HepG2 (cell line): ENCODE results near the gene IGLL1. TPM values are rescaled to one million over a fixed set of nuclear protein-coding genes. Genes with fewer than 3 reads are reported as not detected.

ENCODE experiments used
- MED8 ChIP-seq: sonication (generic); formaldehyde crosslinking; IDR thresholded peaks from 2 replicates; pipeline ENCODE4 v1.8.1; 2023; ENCODE audit warnings: mild to moderate bottlenecking, missing genetic modification reagents; ENCODE audit not compliant: insufficient replicate concordance
- RELA ChIP-seq: sonication (generic); formaldehyde crosslinking; IDR thresholded peaks from 2 replicates; pipeline ENCODE4 v1.4.0; 2020; ENCODE audit warnings: missing genetic modification reagents
- SP4 ChIP-seq: sonication (generic); formaldehyde crosslinking; IDR thresholded peaks from 2 replicates; pipeline ENCODE4 v1.8.1; 2023; ENCODE audit warnings: mild to moderate bottlenecking, missing genetic modification reagents
- THAP11 ChIP-seq: IDR thresholded peaks from 2 replicates; pipeline ENCODE4 v1.6.1; 2016; ENCODE audit warnings: missing biosample characterization, missing genetic modification reagents
- U2AF2 ChIP-seq: fragments of 200-400 bp; formaldehyde crosslinking; IDR thresholded peaks from 2 replicates; pipeline ENCODE4 v1.6.1; 2017; ENCODE audit warnings: low read depth, mild to moderate bottlenecking, low read length
- XRCC5 ChIP-seq: fragments of 200-400 bp; formaldehyde crosslinking; optimal IDR thresholded peaks from 2 replicates; pipeline ENCODE3; 2017; ENCODE audit warnings: mild to moderate bottlenecking, low read length
- ZBTB3 ChIP-seq: sonication (generic); formaldehyde crosslinking; IDR thresholded peaks from 2 replicates; pipeline ENCODE4 v1.4.0; 2020; ENCODE audit warnings: low read depth, mild to moderate bottlenecking, moderate library complexity, missing genetic modification reagents, borderline replicate concordance
- ZBTB42 ChIP-seq: sonication (generic); formaldehyde crosslinking; IDR thresholded peaks from 2 replicates; pipeline ENCODE4 v1.5.0; 2020; ENCODE audit warnings: mild to moderate bottlenecking, missing genetic modification reagents
- ZFP36L1 ChIP-seq: sonication (generic); formaldehyde crosslinking; IDR thresholded peaks from 2 replicates; pipeline ENCODE4 v1.8.0; 2022; ENCODE audit warnings: mild to moderate bottlenecking, missing genetic modification reagents, moderate library complexity
- ZNF205 ChIP-seq: IDR thresholded peaks from 2 replicates; pipeline ENCODE4 v1.6.1; 2018; ENCODE audit warnings: missing biosample characterization, missing genetic modification reagents
- ZNF224 ChIP-seq: sonication (generic); formaldehyde crosslinking; IDR thresholded peaks from 2 replicates; pipeline ENCODE4 v1.5.0; 2020; ENCODE audit warnings: mild to moderate bottlenecking, missing genetic modification reagents
- ZNF598 ChIP-seq: sonication (generic); formaldehyde crosslinking; IDR thresholded peaks from 2 replicates; pipeline ENCODE4 v1.5.1; 2020; ENCODE audit warnings: mild to moderate bottlenecking, missing genetic modification reagents, borderline replicate concordance
- ZNF605 ChIP-seq: sonication (generic); formaldehyde crosslinking; IDR thresholded peaks from 2 replicates; pipeline ENCODE4 v1.8.0; 2022; ENCODE audit warnings: mild to moderate bottlenecking, missing genetic modification reagents
- ZNF746 ChIP-seq: sonication (generic); formaldehyde crosslinking; IDR thresholded peaks from 2 replicates; pipeline ENCODE4 v1.8.0; 2022; ENCODE audit warnings: mild to moderate bottlenecking, missing genetic modification reagents
- polyA plus RNA-seq, 8 experiments: library from polyadenylated mRNA; depleted of rRNA in 3 of 8; stranded (reverse) in 7 of 8; unstranded in 1 of 8; fragments of >200 nt; fragmentation: Illumina TruSeq in 4 of 8; extraction: Trizol in 4 of 8; gene quantifications; 2 replicates each; pipeline versions ENCODE4 v1.2.1 to v1.2.3, GENCODE V29; 2011 to 2016; ENCODE audit warnings: low read depth in 4 of 8, missing spikeins in 1 of 8, mixed read lengths in 1 of 8; ENCODE audit not compliant: insufficient read depth in 1 of 8
- total RNA-seq, 5 experiments: library from RNA; depleted of rRNA; stranded (reverse); fragments of >200 nt; fragmentation: Illumina TruSeq; extraction: Trizol; gene quantifications; 2 replicates each; pipeline ENCODE4 v1.2.3, GENCODE V29; 2016; ENCODE audit warnings: low read depth in 1 of 5
- TF ChIP-seq, protein P1 (sequence below): sonication (generic); formaldehyde crosslinking; IDR thresholded peaks from 2 replicates; pipeline ENCODE4 v1.4.0; 2020; ENCODE audit warnings: low read depth, missing genetic modification reagents
- TF ChIP-seq, protein P2 (sequence below): sonication (generic); formaldehyde crosslinking; IDR thresholded peaks from 2 replicates; pipeline ENCODE4 v1.4.0; 2020; ENCODE audit warnings: missing genetic modification reagents
- TF ChIP-seq, protein P3 (sequence below): IDR thresholded peaks from 2 replicates; pipeline ENCODE4 v1.6.1; 2016
- TF ChIP-seq, protein P4 (sequence below): IDR thresholded peaks from 2 replicates; pipeline ENCODE4 v1.4.0; 2020; ENCODE audit warnings: mild to moderate bottlenecking, missing genetic modification reagents

The IGLL1 gene
- total and polyA plus RNA-seq, 2 of the 13 experiments (the other 11 are each of a cell fraction or from before 2014, with no cell fraction given), result not detected

DNA sequence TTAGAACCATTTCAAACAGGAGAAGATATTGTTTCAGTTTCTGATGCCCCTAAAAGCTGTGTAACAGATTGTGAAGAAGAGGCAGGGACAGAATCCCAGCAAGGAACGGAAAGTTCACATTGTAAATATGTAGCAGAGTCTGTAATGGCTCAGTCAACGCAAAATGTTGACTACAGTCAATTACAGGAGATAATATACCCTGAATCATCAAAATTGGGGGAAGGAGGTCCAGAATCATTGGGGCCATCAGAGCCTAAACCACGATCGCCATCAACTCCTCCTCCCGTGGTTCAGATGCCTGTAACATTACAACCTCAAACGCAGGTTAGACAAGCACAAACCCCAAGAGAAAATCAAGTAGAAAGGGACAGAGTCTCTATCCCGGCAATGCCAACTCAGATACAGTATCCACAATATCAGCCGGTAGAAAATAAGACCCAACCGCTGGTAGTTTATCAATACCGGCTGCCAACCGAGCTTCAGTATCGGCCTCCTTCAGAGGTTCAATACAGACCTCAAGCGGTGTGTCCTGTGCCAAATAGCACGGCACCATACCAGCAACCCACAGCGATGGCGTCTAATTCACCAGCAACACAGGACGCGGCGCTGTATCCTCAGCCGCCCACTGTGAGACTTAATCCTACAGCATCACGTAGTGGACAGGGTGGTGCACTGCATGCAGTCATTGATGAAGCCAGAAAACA, 40.8 kb downstream of the IGLL1 start (continued):
- TF ChIP-seq, protein P1, sequence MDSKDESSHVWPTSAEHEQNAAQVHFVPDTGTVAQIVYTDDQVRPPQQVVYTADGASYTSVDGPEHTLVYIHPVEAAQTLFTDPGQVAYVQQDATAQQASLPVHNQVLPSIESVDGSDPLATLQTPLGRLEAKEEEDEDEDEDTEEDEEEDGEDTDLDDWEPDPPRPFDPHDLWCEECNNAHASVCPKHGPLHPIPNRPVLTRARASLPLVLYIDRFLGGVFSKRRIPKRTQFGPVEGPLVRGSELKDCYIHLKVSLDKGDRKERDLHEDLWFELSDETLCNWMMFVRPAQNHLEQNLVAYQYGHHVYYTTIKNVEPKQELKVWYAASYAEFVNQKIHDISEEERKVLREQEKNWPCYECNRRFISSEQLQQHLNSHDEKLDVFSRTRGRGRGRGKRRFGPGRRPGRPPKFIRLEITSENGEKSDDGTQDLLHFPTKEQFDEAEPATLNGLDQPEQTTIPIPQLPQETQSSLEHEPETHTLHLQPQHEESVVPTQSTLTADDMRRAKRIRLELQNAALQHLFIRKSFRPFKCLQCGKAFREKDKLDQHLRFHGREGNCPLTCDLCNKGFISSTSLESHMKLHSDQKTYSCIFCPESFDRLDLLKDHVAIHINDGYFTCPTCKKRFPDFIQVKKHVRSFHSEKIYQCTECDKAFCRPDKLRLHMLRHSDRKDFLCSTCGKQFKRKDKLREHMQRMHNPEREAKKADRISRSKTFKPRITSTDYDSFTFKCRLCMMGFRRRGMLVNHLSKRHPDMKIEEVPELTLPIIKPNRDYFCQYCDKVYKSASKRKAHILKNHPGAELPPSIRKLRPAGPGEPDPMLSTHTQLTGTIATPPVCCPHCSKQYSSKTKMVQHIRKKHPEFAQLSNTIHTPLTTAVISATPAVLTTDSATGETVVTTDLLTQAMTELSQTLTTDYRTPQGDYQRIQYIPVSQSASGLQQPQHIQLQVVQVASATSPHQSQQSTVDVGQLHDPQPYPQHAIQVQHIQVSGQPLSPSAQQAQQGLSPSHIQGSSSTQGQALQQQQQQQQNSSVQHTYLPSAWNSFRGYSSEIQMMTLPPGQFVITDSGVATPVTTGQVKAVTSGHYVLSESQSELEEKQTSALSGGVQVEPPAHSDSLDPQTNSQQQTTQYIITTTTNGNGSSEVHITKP (CRISPR knock-in tag), result no peak
- peak; percentile 38 for TF ChIP-seq XRCC5
- no peak for TF ChIP-seq RELA (CRISPR knock-in tag)
- no peak for TF ChIP-seq ZNF205 (CRISPR knock-in tag)
- no peak for TF ChIP-seq ZBTB42 (CRISPR knock-in tag)
- no peak for TF ChIP-seq U2AF2
- TF ChIP-seq, protein P2, sequence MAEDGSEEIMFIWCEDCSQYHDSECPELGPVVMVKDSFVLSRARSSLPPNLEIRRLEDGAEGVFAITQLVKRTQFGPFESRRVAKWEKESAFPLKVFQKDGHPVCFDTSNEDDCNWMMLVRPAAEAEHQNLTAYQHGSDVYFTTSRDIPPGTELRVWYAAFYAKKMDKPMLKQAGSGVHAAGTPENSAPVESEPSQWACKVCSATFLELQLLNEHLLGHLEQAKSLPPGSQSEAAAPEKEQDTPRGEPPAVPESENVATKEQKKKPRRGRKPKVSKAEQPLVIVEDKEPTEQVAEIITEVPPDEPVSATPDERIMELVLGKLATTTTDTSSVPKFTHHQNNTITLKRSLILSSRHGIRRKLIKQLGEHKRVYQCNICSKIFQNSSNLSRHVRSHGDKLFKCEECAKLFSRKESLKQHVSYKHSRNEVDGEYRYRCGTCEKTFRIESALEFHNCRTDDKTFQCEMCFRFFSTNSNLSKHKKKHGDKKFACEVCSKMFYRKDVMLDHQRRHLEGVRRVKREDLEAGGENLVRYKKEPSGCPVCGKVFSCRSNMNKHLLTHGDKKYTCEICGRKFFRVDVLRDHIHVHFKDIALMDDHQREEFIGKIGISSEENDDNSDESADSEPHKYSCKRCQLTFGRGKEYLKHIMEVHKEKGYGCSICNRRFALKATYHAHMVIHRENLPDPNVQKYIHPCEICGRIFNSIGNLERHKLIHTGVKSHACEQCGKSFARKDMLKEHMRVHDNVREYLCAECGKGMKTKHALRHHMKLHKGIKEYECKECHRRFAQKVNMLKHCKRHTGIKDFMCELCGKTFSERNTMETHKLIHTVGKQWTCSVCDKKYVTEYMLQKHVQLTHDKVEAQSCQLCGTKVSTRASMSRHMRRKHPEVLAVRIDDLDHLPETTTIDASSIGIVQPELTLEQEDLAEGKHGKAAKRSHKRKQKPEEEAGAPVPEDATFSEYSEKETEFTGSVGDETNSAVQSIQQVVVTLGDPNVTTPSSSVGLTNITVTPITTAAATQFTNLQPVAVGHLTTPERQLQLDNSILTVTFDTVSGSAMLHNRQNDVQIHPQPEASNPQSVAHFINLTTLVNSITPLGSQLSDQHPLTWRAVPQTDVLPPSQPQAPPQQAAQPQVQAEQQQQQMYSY (CRISPR knock-in tag), result no peak
- no peak for TF ChIP-seq ZNF746 (CRISPR knock-in tag)
- TF ChIP-seq THAP11 (CRISPR knock-in tag), result peak; percentile 42; the same call in 1 of the 2 replicates
- no peak for TF ChIP-seq ZFP36L1 (CRISPR knock-in tag)
- TF ChIP-seq, protein P3, sequence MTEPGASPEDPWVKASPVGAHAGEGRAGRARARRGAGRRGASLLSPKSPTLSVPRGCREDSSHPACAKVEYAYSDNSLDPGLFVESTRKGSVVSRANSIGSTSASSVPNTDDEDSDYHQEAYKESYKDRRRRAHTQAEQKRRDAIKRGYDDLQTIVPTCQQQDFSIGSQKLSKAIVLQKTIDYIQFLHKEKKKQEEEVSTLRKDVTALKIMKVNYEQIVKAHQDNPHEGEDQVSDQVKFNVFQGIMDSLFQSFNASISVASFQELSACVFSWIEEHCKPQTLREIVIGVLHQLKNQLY, result no peak
- TF ChIP-seq, protein P4, sequence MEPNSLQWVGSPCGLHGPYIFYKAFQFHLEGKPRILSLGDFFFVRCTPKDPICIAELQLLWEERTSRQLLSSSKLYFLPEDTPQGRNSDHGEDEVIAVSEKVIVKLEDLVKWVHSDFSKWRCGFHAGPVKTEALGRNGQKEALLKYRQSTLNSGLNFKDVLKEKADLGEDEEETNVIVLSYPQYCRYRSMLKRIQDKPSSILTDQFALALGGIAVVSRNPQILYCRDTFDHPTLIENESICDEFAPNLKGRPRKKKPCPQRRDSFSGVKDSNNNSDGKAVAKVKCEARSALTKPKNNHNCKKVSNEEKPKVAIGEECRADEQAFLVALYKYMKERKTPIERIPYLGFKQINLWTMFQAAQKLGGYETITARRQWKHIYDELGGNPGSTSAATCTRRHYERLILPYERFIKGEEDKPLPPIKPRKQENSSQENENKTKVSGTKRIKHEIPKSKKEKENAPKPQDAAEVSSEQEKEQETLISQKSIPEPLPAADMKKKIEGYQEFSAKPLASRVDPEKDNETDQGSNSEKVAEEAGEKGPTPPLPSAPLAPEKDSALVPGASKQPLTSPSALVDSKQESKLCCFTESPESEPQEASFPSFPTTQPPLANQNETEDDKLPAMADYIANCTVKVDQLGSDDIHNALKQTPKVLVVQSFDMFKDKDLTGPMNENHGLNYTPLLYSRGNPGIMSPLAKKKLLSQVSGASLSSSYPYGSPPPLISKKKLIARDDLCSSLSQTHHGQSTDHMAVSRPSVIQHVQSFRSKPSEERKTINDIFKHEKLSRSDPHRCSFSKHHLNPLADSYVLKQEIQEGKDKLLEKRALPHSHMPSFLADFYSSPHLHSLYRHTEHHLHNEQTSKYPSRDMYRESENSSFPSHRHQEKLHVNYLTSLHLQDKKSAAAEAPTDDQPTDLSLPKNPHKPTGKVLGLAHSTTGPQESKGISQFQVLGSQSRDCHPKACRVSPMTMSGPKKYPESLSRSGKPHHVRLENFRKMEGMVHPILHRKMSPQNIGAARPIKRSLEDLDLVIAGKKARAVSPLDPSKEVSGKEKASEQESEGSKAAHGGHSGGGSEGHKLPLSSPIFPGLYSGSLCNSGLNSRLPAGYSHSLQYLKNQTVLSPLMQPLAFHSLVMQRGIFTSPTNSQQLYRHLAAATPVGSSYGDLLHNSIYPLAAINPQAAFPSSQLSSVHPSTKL, result peak; percentile 33; the same call in 1 of the 2 replicates
- no peak for TF ChIP-seq ZNF605 (CRISPR knock-in tag)
- no peak for TF ChIP-seq ZNF224 (CRISPR knock-in tag)
- no peak for TF ChIP-seq SP4
- TF ChIP-seq MED8 (CRISPR knock-in tag), result no peak
- TF ChIP-seq ZNF598, result no peak
- no peak for TF ChIP-seq ZBTB3 (CRISPR knock-in tag)
